Mammary epithelial cell (primary cell): ENCODE data around the gene KMT5B.

Source experiments
- CTCF ChIP-seq, 2 donors: IDR thresholded peaks in 1 of 2; conservative IDR thresholded peaks in 1 of 2; 2 replicates each; pipeline ENCODE4 v1.5.1; 2011 to 2012; ENCODE audit warnings: inconsistent platforms in 2 of 2, low read length in 2 of 2, mild to moderate bottlenecking in 2 of 2, control low read depth in 1 of 2, low read depth in 1 of 2; ENCODE audit not compliant: insufficient read depth in 1 of 2; ENCODE audit errors: extremely low read depth in 1 of 2
- EZH2 ChIP-seq: IDR thresholded peaks from 2 replicates; pipeline ENCODE4 v1.6.1; 2012; ENCODE audit warnings: low read length, inconsistent platforms, borderline replicate concordance

- no peak for TF ChIP-seq CTCF (conservative IDR thresholded peaks at IDR 0.05 in 1 of 2, IDR thresholded peaks at IDR 0.05 in 1 of 2; ENCODE audit: extremely low read depth in 1 of 2, insufficient read depth in 1 of 2, low read depth in 1 of 2, low read length in 2 of 2)
- no peak for TF ChIP-seq EZH2
Observed at GRCh38 chr11:68211546-68211945, 1.6 kb downstream of the KMT5B start.
